Heart left ventricle (tissue), 13 donors: ENCODE results near the gene LGALS3BP.

Experiments
- POLR2A ChIP-seq, 2 donors: fragments of 450-650 bp; IDR thresholded peaks; one replicate each; pipeline ENCODE4 v1.6.1; 2017; ENCODE audit warnings: antibody characterized with exemption in 2 of 2, mild to moderate bottlenecking in 2 of 2, moderate library complexity in 2 of 2
- TF ChIP-seq, protein P1 (sequence below), 12 donors: fragments of 200-600 bp; sonication (generic) in 4 of 12; IDR thresholded peaks; one replicate each; pipeline versions ENCODE4 v1.5.0 to v1.8.0; 2018 to 2022; ENCODE audit warnings: antibody characterized with exemption in 12 of 12, mild to moderate bottlenecking in 5 of 12
- donor health status: ischemic (EF 13 %, LVEDD 7.1; RV severe dilation, severe dysfunction).
- donor health status: DM: no; HTN: yes; CAD: no.
- donor health status: DM: no; HTN: no; CAD: no.
- donor health status: ischemic (EF 25% LVEDD 6.9; RV normal size, moderate dysfunction).
- donor health status: ischemic (EF 25% LVEDD 5.7; RV mildly dilated, moderate dysfunction).
- donor health status: ischemic (EF 35%, LVEDD 5.7; RV mildly dilated, moderate dysfunction).
- donor health status: nonischemic (EF 11% LVEDD 7.7; RV severe dilation, severe dysfunction).
- donor health status: DM: yes; HTN: yes; CAD: no.
- donor health status: PGD.
- donor health status: ischemic (EF 29% LVEDD 5.4; RV normal size, mild dysfunction).
- donor health status: nonischemic (EF 23%, LVEDD 6.1; RV moderate dilation, normal function).

DNA sequence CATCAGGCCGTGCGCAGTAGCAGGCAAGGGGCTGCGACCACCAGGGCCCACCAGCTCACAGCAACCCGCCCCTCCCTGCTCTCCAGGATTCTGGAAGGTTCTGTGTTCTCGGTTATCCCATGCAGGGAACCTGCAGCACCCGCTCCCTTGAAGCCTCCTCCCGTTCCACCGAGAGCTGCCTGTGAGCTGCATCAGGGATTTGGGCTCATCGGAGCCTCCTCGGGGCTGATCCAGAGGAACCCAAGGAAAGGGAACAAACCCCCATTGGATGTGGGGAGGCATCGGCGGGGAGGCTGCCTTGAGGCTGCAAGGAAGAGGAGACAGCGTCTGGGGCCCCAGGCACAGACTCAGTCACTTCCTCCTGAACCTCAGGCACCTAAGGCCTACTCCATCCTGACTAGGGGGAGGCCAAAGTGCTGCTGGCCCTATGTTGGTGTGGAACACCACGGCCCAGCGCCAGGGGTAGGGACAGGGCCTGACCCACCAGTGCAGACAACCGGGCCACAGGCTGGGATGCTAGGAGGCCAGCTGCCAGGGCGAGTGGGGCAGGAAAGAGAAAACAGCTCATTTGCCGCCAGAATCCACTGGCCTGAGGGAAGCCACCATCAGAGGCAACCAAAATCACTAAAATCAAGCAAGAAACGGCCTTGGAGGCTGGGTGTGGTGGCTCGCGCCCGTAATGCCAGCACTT is 14.4 kb upstream of the LGALS3BP start:
- TF ChIP-seq, protein P1, sequence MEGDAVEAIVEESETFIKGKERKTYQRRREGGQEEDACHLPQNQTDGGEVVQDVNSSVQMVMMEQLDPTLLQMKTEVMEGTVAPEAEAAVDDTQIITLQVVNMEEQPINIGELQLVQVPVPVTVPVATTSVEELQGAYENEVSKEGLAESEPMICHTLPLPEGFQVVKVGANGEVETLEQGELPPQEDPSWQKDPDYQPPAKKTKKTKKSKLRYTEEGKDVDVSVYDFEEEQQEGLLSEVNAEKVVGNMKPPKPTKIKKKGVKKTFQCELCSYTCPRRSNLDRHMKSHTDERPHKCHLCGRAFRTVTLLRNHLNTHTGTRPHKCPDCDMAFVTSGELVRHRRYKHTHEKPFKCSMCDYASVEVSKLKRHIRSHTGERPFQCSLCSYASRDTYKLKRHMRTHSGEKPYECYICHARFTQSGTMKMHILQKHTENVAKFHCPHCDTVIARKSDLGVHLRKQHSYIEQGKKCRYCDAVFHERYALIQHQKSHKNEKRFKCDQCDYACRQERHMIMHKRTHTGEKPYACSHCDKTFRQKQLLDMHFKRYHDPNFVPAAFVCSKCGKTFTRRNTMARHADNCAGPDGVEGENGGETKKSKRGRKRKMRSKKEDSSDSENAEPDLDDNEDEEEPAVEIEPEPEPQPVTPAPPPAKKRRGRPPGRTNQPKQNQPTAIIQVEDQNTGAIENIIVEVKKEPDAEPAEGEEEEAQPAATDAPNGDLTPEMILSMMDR (IDR thresholded peaks at IDR 0.05), result no peak
- TF ChIP-seq POLR2A (IDR thresholded peaks at IDR 0.05), result no peak
